B cell (primary cell): Measurements from ENCODE around the gene HLA-A. TPM values are rescaled to one million over a fixed set of nuclear protein-coding genes. Genes with fewer than 3 reads are reported as not detected.
"Not testable (repeated sequence)": the region's sequence is repeated elsewhere in the genome, so short reads cannot be mapped to it uniquely, and the experiment has no call there.

Experiments used
- ATAC-seq: fragments of 200-7000 bp; cut with Tn5 transposase; one replicate; pipeline ENCODE4 v1.10.0; 2021; ENCODE audit warnings: low read depth, mild to moderate bottlenecking, moderate number of reproducible peaks, moderate library complexity
- CTCF ChIA-PET: fragments of 350-600 bp; sonication (Branson Sonifier 250); formaldehyde crosslinking; loops from one replicate; lab custom pipeline; 2021; ENCODE audit warnings: antibody characterized with exemption, inconsistent platforms; lab: Charles Lee
- POLR2A ChIA-PET: fragments of 350-600 bp; sonication (Branson Sonifier 250); formaldehyde crosslinking; loops from one replicate; lab custom pipeline; 2021; ENCODE audit warnings: antibody characterized with exemption; lab: Charles Lee
- DNase-seq: peaks from one replicate; pipeline ENCODE4 v3.0.0; 2013
- H2AFZ ChIP-seq: 2 replicates; pipeline ENCODE4 v1.6.1; 2012; ENCODE audit warnings: mild to moderate bottlenecking, low read depth, low read length; ENCODE audit not compliant: insufficient read depth, poor library complexity, severe bottlenecking
- H3K27ac ChIP-seq, 2 donors: 1 replicate in 1 of 2; 2 replicates in 1 of 2; pipeline ENCODE4 v1.5.1; 2012 to 2013; ENCODE audit warnings: low read length in 2 of 2, mild to moderate bottlenecking in 2 of 2, moderate library complexity in 1 of 2
- H3K27me3 ChIP-seq, 4 experiments: fragments of 200-600 bp in 1 of 4; sonication (generic) in 1 of 4; replicated peaks in 1 of 4; 1 replicate in 2 of 4; 2 replicates in 2 of 4; pipeline versions ENCODE4 v1.6.1 to v1.7.0; 2013 to 2016; ENCODE audit warnings: low read length in 3 of 4, mild to moderate bottlenecking in 2 of 4, mixed read lengths in 1 of 4, moderate library complexity in 1 of 4; ENCODE audit not compliant: insufficient read depth in 4 of 4, control insufficient read depth in 3 of 4; ENCODE audit errors: control extremely low read depth in 1 of 4
- H3K36me3 ChIP-seq, 2 experiments: replicated peaks in 1 of 2; 1 replicate in 1 of 2; 2 replicates in 1 of 2; pipeline versions ENCODE4 v1.6.1 to v1.7.1; 2013; ENCODE audit warnings: low read length in 1 of 2; ENCODE audit not compliant: insufficient read depth in 2 of 2, control insufficient read depth in 1 of 2; ENCODE audit errors: control extremely low read depth in 1 of 2, extremely low read depth in 1 of 2
- H3K4me1 ChIP-seq, 2 donors: fragments of 200-600 bp in 1 of 2; sonication (generic) in 1 of 2; 1 replicate in 1 of 2; 2 replicates in 1 of 2; pipeline versions ENCODE4 v1.5.1 to v1.6.1; 2013 to 2017; ENCODE audit warnings: low read length in 2 of 2; ENCODE audit not compliant: control insufficient read depth in 2 of 2, insufficient read depth in 2 of 2
- H3K4me2 ChIP-seq: replicated peaks from 2 replicates; pipeline ENCODE3; 2012; ENCODE audit warnings: mild to moderate bottlenecking, low read depth, low read length; ENCODE audit not compliant: poor library complexity, severe bottlenecking
- H3K4me3 ChIP-seq, 5 experiments: fragments of 200-600 bp in 1 of 5; sonication (generic) in 1 of 5; 1 replicate in 3 of 5; 2 replicates in 2 of 5; pipeline versions ENCODE4 v1.5.1 to v1.7.0; 2011 to 2016; ENCODE audit warnings: low read length in 4 of 5, mild to moderate bottlenecking in 4 of 5, low read depth in 2 of 5, control low read depth in 1 of 5, moderate library complexity in 1 of 5; ENCODE audit not compliant: insufficient read depth in 1 of 5; ENCODE audit errors: control extremely low read depth in 1 of 5, extremely low read depth in 1 of 5
- H3K79me2 ChIP-seq: fragments of 200-600 bp; sonication (generic); one replicate; pipeline ENCODE4 v1.6.0; 2016; ENCODE audit warnings: low read length; ENCODE audit not compliant: control insufficient read depth, insufficient read depth
- H3K9ac ChIP-seq: fragments of 200-600 bp; sonication (generic); 2 replicates; pipeline ENCODE4 v1.6.1; 2017; ENCODE audit warnings: mild to moderate bottlenecking, low read length, moderate library complexity
- H3K9me3 ChIP-seq, 3 donors: one replicate each; pipeline versions ENCODE4 v1.6.1 to v1.7.1; 2013; ENCODE audit warnings: low read length in 2 of 3; ENCODE audit not compliant: control insufficient read depth in 2 of 3, insufficient read depth in 1 of 3; ENCODE audit errors: control extremely low read depth in 1 of 3
- H4K20me1 ChIP-seq: 2 replicates; pipeline ENCODE4 v1.6.0; 2012; ENCODE audit warnings: mild to moderate bottlenecking, low read length; ENCODE audit not compliant: insufficient read depth, control insufficient read depth, poor library complexity, severe bottlenecking
- H3K27ac Mint-ChIP-seq: one replicate; pipeline ENCODE4 v1.8.0; 2021; ENCODE audit warnings: mixed read lengths
- H3K27me3 Mint-ChIP-seq: one replicate; pipeline ENCODE4 v1.8.0; 2021; ENCODE audit warnings: mixed read lengths
- H3K4me1 Mint-ChIP-seq: one replicate; pipeline ENCODE4 v1.8.0; 2021; ENCODE audit warnings: mixed read lengths
- H3K4me3 Mint-ChIP-seq: one replicate; pipeline ENCODE4 v1.8.0; 2021; ENCODE audit warnings: mixed read lengths
- H3K9me3 Mint-ChIP-seq: one replicate; pipeline ENCODE4 v1.8.0; 2022; ENCODE audit warnings: mixed read lengths; ENCODE audit not compliant: insufficient read depth
- CTCF ChIP-seq: fragments of 200-600 bp; IDR thresholded peaks from one replicate; pipeline ENCODE4 v1.8.0; 2022; ENCODE audit warnings: antibody characterized with exemption, mild to moderate bottlenecking
- EZH2 ChIP-seq: IDR thresholded peaks from 2 replicates; pipeline ENCODE4 v1.6.1; 2012; ENCODE audit warnings: borderline replicate concordance, low read depth, mild to moderate bottlenecking, moderate library complexity, low read length; ENCODE audit not compliant: insufficient read depth, poor library complexity, severe bottlenecking
- WGBS: methylation state at CpG from one replicate; pipeline ENCODE4 v1.1.5; 2013; ENCODE audit warnings: missing lambda C conversion rate; ENCODE audit not compliant: insufficient coverage; 5-methylcytosine and 5-hydroxymethylcytosine counted together
- intact Hi-C: fragments of 100-400 bp; cut with micrococcal nuclease; formaldehyde crosslinking; loops from one replicate; pipeline ENCODE4 v1.10.0; 2022
- polyA plus RNA-seq: library from polyadenylated mRNA; depleted of rRNA; stranded (reverse); fragments of >200 nt; gene quantifications from 2 replicates; pipeline ENCODE4 v1.2.3, GENCODE V29; 2012
- total RNA-seq, 2 donors: library from RNA; stranded (reverse); fragments of 120-200 nt in 1 of 2; gene quantifications; 1 replicate in 1 of 2; 2 replicates in 1 of 2; pipeline versions ENCODE4 v1.2.3 to v1.2.4, GENCODE V29; 2013 to 2022

The HLA-A gene
- total and polyA plus RNA-seq, 2 donors (not counting 1 experiment from before 2014, with no cell fraction given): 1,607 to 2,454 TPM

GRCh38 chr6:29927275-29927569, 15.1 kb upstream of the HLA-A start:
- Mint-ChIP-seq H3K4me3 (peak overlapping the region; percentile 93), H3K4me1 (peaks cover 14% of the 10 kb centered on the region), H3K9me3 (no peaks in the 10 kb centered on the region), H3K27me3 (no peaks in the 10 kb centered on the region), H3K27ac (peak overlapping the region; percentile 95)
- H3K79me2 ChIP-seq: no peaks in the 10 kb centered on the region
- WGBS: 23% methylated on average over 16 of the region's 16 CpGs
- H3K4me2 ChIP-seq: peak overlapping the region; percentile 79
- H3K4me1 ChIP-seq: peaks cover 4 to 17% of the 10 kb centered on the region in 2 donors
- no peaks in the 10 kb centered on the region for H3K9me3 ChIP-seq
- H3K9ac ChIP-seq: peak overlapping the region; percentile 62
- peak overlapping the region; percentile 79 for H2AFZ ChIP-seq
- H3K36me3 ChIP-seq: no peaks in the 10 kb centered on the region
- H3K27me3 ChIP-seq: no peaks in the 10 kb centered on the region
- CTCF ChIA-PET: interaction anchor here (0.9 kb wide), 1 partner anchor 277 kb away, joined by 3 read pairs; no protein-coding TSS in a partner anchor
- intact Hi-C loops: loop anchor here (2.0 to 5.0 kb wide), 5 partner anchors 14 to 205 kb away; partner anchors contain the start of genes HLA-F and PPP1R11
- H3K27ac ChIP-seq: peak overlapping the region; percentile 11 to 39
- DNase-seq: no peak
- H3K4me3 ChIP-seq: peak overlapping the region in 4 of 5 experiments; percentile 65 to 88 (median 77)
- POLR2A ChIA-PET: interaction anchor here (1.0 to 1.2 kb wide), 2 partner anchors 37 to 39 kb away, joined by 3 to 4 read pairs; no protein-coding TSS in a partner anchor
- TF ChIP-seq EZH2 (no peak), CTCF (no peak)
- ATAC-seq: no peak
- H4K20me1 ChIP-seq: no peaks in the 10 kb centered on the region

GRCh38 chr6:29927841-29928388, 14.4 kb upstream of the HLA-A start:
- Mint-ChIP-seq H3K27me3 (no peaks in the 10 kb centered on the region), H3K4me1 (peaks cover 14% of the 10 kb centered on the region), H3K9me3 (no peaks in the 10 kb centered on the region), H3K4me3 (peak overlapping the region; percentile 93), H3K27ac (peak overlapping the region; percentile 32)
- H3K9ac ChIP-seq: no peak overlapping the region
- H3K4me2 ChIP-seq: peak overlapping the region; percentile 79
- DNase-seq (no peak), ATAC-seq (no peak)
- no peaks in the 10 kb centered on the region for H3K36me3 ChIP-seq
- CTCF ChIA-PET: no interaction called here
- POLR2A ChIA-PET: no interaction called here
- no peaks in the 10 kb centered on the region for H3K79me2 ChIP-seq
- intact Hi-C loops: loop anchor here (2.0 to 5.0 kb wide), 5 partner anchors 13 to 206 kb away; partner anchors contain the start of genes HLA-F and PPP1R11
- no peaks in the 10 kb centered on the region for H3K27me3 ChIP-seq
- H2AFZ ChIP-seq: no peak overlapping the region
- peaks cover 4 to 17% of the 10 kb centered on the region in 2 donors for H3K4me1 ChIP-seq
- no peak for TF ChIP-seq EZH2
- no peak for TF ChIP-seq CTCF
- no peak overlapping the region for H3K27ac ChIP-seq
- no peak overlapping the region for H3K4me3 ChIP-seq
- no peaks in the 10 kb centered on the region for H4K20me1 ChIP-seq
- H3K9me3 ChIP-seq: no peaks in the 10 kb centered on the region
- 54% methylated on average over 5 of the region's 6 CpGs for WGBS

GRCh38 chr6:29930047-29930446, 12.3 kb upstream of the HLA-A start:
- H3K4me3 ChIP-seq, H3K9me3 ChIP-seq, H3K9ac ChIP-seq, POLR2A ChIA-PET, H3K4me3 Mint-ChIP-seq, intact Hi-C loops, CTCF ChIA-PET, DNase-seq, H3K36me3 ChIP-seq, H3K27me3 Mint-ChIP-seq, H3K27me3 ChIP-seq, H3K27ac ChIP-seq, H3K79me2 ChIP-seq, H3K9me3 Mint-ChIP-seq, H3K27ac Mint-ChIP-seq, H3K4me2 ChIP-seq, ATAC-seq, H2AFZ ChIP-seq, H4K20me1 ChIP-seq: not testable (repeated sequence)
- peaks cover 4 to 17% of the 10 kb centered on the region in 2 donors for H3K4me1 ChIP-seq
- peaks cover 11% of the 10 kb centered on the region for H3K4me1 Mint-ChIP-seq
- WGBS: no CpG with 5 or more reads among the region's 7 CpGs
